ENCODE results near the gene MAST4.
"Not testable (repeated sequence)": the region's sequence is repeated elsewhere in the genome, so short reads cannot be mapped to it uniquely, and the experiment has no call there.

MAST4 gene

GRCh38 chr5:67160985-67161384, 564.8 kb downstream of the MAST4 start:
- Mint-ChIP-seq H3K27me3 (no peaks in the 10 kb centered on the region), H3K36me3 (peaks cover 53% of the 10 kb centered on the region), H3K9me3 (no peaks in the 10 kb centered on the region), H3K4me1 (peaks cover 80% of the 10 kb centered on the region), H3K27ac (peak overlapping the region; percentile 92), H3K4me3 (peak overlapping the region; percentile 82)
- CTCF ChIA-PET: interaction anchor here (1.6 to 11.6 kb wide), 3 partner anchors 48 to 85 kb away, joined by 5 to 161 read pairs (median 8); no protein-coding TSS in a partner anchor
- DNase-seq: peak; percentile 65

GRCh38 chr5:67161767-67162166, 565.6 kb downstream of the MAST4 start:
- H3K27me3 Mint-ChIP-seq: no peaks in the 10 kb centered on the region
- H3K4me1 Mint-ChIP-seq: peaks cover 78% of the 10 kb centered on the region
- DNase-seq: no peak
- no peaks in the 10 kb centered on the region for H3K9me3 Mint-ChIP-seq
- peaks cover 55% of the 10 kb centered on the region for H3K36me3 Mint-ChIP-seq
- H3K27ac Mint-ChIP-seq: peak overlapping the region; percentile 92
- CTCF ChIA-PET: interaction anchor here (0.9 to 11.6 kb wide), 4 partner anchors 47 to 350 kb away, joined by 3 to 161 read pairs (median 6); no protein-coding TSS in a partner anchor
- peak overlapping the region; percentile 82 for H3K4me3 Mint-ChIP-seq

GRCh38 chr5:67163231-67163756, 567.1 kb downstream of the MAST4 start:
- Mint-ChIP-seq H3K4me3 (peak overlapping the region; percentile 82), H3K4me1 (peaks cover 79% of the 10 kb centered on the region), H3K27ac (peak overlapping the region; percentile 92), H3K36me3 (peaks cover 64% of the 10 kb centered on the region), H3K27me3 (no peaks in the 10 kb centered on the region), H3K9me3 (no peaks in the 10 kb centered on the region)
- CTCF ChIA-PET: interaction anchor here (1.0 to 11.6 kb wide), 2 partner anchors 45 to 80 kb away, joined by 4 to 161 read pairs; no protein-coding TSS in a partner anchor
- DNase-seq: no peak

GRCh38 chr5:67163863-67164595, 567.8 kb downstream of the MAST4 start:
- DNase-seq: no peak
- Mint-ChIP-seq H3K36me3 (peaks cover 63% of the 10 kb centered on the region), H3K4me3 (peak overlapping the region; percentile 82), H3K9me3 (no peaks in the 10 kb centered on the region), H3K27ac (peak overlapping the region; percentile 95), H3K4me1 (peaks cover 81% of the 10 kb centered on the region), H3K27me3 (no peaks in the 10 kb centered on the region)
- CTCF ChIA-PET: interaction anchor here (1.1 to 11.6 kb wide), 3 partner anchors 8 to 82 kb away, joined by 3 to 161 read pairs (median 21); no protein-coding TSS in a partner anchor

GRCh38 chr5:67164856-67165525, 568.8 kb downstream of the MAST4 start:
- CTCF ChIA-PET: interaction anchor here (0.8 to 11.6 kb wide), 4 partner anchors 9 to 81 kb away, joined by 3 to 161 read pairs (median 12); no protein-coding TSS in a partner anchor
- Mint-ChIP-seq H3K36me3 (peaks cover 66% of the 10 kb centered on the region), H3K27ac (peak overlapping the region; percentile 95), H3K9me3 (no peaks in the 10 kb centered on the region), H3K27me3 (no peaks in the 10 kb centered on the region), H3K4me3 (peak overlapping the region; percentile 82), H3K4me1 (peaks cover 76% of the 10 kb centered on the region)
- no peak for DNase-seq

- CTCF ChIA-PET: interaction anchor here (0.6 to 11.6 kb wide), 7 partner anchors 10 to 80 kb away, joined by 3 to 161 read pairs (median 5); no protein-coding TSS in a partner anchor
- DNase-seq: peak; percentile 93
- peaks cover 68% of the 10 kb centered on the region for H3K4me1 Mint-ChIP-seq
- peak overlapping the region; percentile 82 for H3K4me3 Mint-ChIP-seq
- peaks cover 61% of the 10 kb centered on the region for H3K36me3 Mint-ChIP-seq
- H3K9me3 Mint-ChIP-seq: no peaks in the 10 kb centered on the region
- peak overlapping the region; percentile 95 for H3K27ac Mint-ChIP-seq
- no peaks in the 10 kb centered on the region for H3K27me3 Mint-ChIP-seq
Measured at GRCh38 chr5:67165526-67166459, 569.6 kb downstream of the MAST4 start.

- Mint-ChIP-seq H3K9me3 (no peaks in the 10 kb centered on the region), H3K27me3 (no peaks in the 10 kb centered on the region), H3K27ac (peak overlapping the region; percentile 95), H3K36me3 (peaks cover 59% of the 10 kb centered on the region), H3K4me3 (peak overlapping the region; percentile 82), H3K4me1 (peaks cover 59% of the 10 kb centered on the region)
- peak; percentile 90 for DNase-seq
- CTCF ChIA-PET: interaction anchor here (0.6 to 11.6 kb wide), 9 partner anchors 11 to 79 kb away, joined by 3 to 161 read pairs (median 5); no protein-coding TSS in a partner anchor
Measured at GRCh38 chr5:67166460-67167285, 570.5 kb downstream of the MAST4 start.

- CTCF ChIA-PET: interaction anchor here (1.5 to 11.6 kb wide), 3 partner anchors 11 to 40 kb away, joined by 5 to 161 read pairs (median 6); no protein-coding TSS in a partner anchor
- Mint-ChIP-seq H3K9me3 (no peaks in the 10 kb centered on the region), H3K4me1 (peaks cover 46% of the 10 kb centered on the region), H3K27me3 (no peaks in the 10 kb centered on the region), H3K4me3 (peak overlapping the region; percentile 82), H3K27ac (peak overlapping the region; percentile 95), H3K36me3 (peaks cover 47% of the 10 kb centered on the region)
- DNase-seq: no peak
Measured at GRCh38 chr5:67168069-67168468, 571.9 kb downstream of the MAST4 start.

- Mint-ChIP-seq H3K36me3 (peaks cover 38% of the 10 kb centered on the region), H3K9me3 (peaks cover 17% of the 10 kb centered on the region), H3K27ac (no peak overlapping the region), H3K27me3 (no peaks in the 10 kb centered on the region), H3K4me3 (no peak overlapping the region), H3K4me1 (peaks cover 33% of the 10 kb centered on the region)
- CTCF ChIA-PET: interaction anchor here (1.0 to 11.6 kb wide), 2 partner anchors 15 to 38 kb away, joined by 3 to 161 read pairs; no protein-coding TSS in a partner anchor
- DNase-seq: no peak
Measured at GRCh38 chr5:67170767-67171166, 574.6 kb downstream of the MAST4 start.

GRCh38 chr5:67173351-67173750, 577.2 kb downstream of the MAST4 start:
- Mint-ChIP-seq H3K4me1 (peaks cover 33% of the 10 kb centered on the region), H3K9me3 (peaks cover 39% of the 10 kb centered on the region), H3K36me3 (peaks cover 43% of the 10 kb centered on the region)
- H3K27ac Mint-ChIP-seq, H3K4me3 Mint-ChIP-seq, DNase-seq, H3K27me3 Mint-ChIP-seq: not testable (repeated sequence)
- CTCF ChIA-PET: interaction anchor here (2.8 kb wide), 1 partner anchor 34 kb away, joined by 11 read pairs; no protein-coding TSS in a partner anchor

- H3K27me3 Mint-ChIP-seq: no peaks in the 10 kb centered on the region
- peaks cover 44% of the 10 kb centered on the region for H3K9me3 Mint-ChIP-seq
- peaks cover 30% of the 10 kb centered on the region for H3K4me1 Mint-ChIP-seq
- no peak overlapping the region for H3K27ac Mint-ChIP-seq
- CTCF ChIA-PET: interaction anchor here (2.8 kb wide), 1 partner anchor 34 kb away, joined by 11 read pairs; no protein-coding TSS in a partner anchor
- no peak for DNase-seq
- H3K4me3 Mint-ChIP-seq: no peak overlapping the region
- peaks cover 46% of the 10 kb centered on the region for H3K36me3 Mint-ChIP-seq
Measured at GRCh38 chr5:67173959-67174358, 577.8 kb downstream of the MAST4 start.

- peaks cover 54% of the 10 kb centered on the region for H3K4me1 Mint-ChIP-seq
- CTCF ChIA-PET: no interaction called here
- no peak overlapping the region for H3K4me3 Mint-ChIP-seq
- H3K27ac Mint-ChIP-seq: peak overlapping the region; percentile 43
- peaks cover 62% of the 10 kb centered on the region for H3K36me3 Mint-ChIP-seq
- no peaks in the 10 kb centered on the region for H3K27me3 Mint-ChIP-seq
- peaks cover 60% of the 10 kb centered on the region for H3K9me3 Mint-ChIP-seq
- DNase-seq: no peak
Measured at GRCh38 chr5:67176936-67177335, 580.7 kb downstream of the MAST4 start.

All from activated naive CD4-positive, alpha-beta T cell treated with anti-CD3 and anti-CD28 coated beads, Interleukin-2, amount 10 ng/mL, durations not matched to agents 7 days and 5 days (primary cell).